RWPE2 (cell line): ENCODE measurements around the gene IFFO2.

Experiments
- ATAC-seq: fragments of 200-7000 bp; cut with Tn5 transposase; 3 replicates; pipeline ENCODE4 v1.9.1; 2021; ENCODE audit warnings: low read depth
- DNase-seq: peaks from one replicate; pipeline ENCODE4 v3.0.0-alpha.2; 2020; ENCODE audit warnings: low spot score
- H3K27ac ChIP-seq: fragments of 450-650 bp; 2 replicates; pipeline ENCODE4 v1.5.1; 2017; ENCODE audit warnings: mild to moderate bottlenecking; ENCODE audit not compliant: poor library complexity, severe bottlenecking
- H3K27me3 ChIP-seq: fragments of 250-450 bp; sonication (Bioruptor Pico); 2 replicates; pipeline ENCODE4 v1.5.1; 2021; ENCODE audit warnings: mild to moderate bottlenecking, moderate library complexity; ENCODE audit not compliant: insufficient read depth, poor library complexity, severe bottlenecking
- H3K36me3 ChIP-seq: fragments of 250-450 bp; sonication (Bioruptor Pico); 2 replicates; pipeline ENCODE4 v1.5.1; 2020; ENCODE audit warnings: low read depth, mild to moderate bottlenecking, moderate library complexity
- H3K4me1 ChIP-seq: fragments of 250-450 bp; sonication (Bioruptor Pico); 2 replicates; pipeline ENCODE4 v1.5.1; 2021; ENCODE audit warnings: mild to moderate bottlenecking, moderate library complexity; ENCODE audit not compliant: insufficient read depth, poor library complexity, severe bottlenecking
- H3K4me3 ChIP-seq: fragments of 250-450 bp; sonication (Bioruptor Pico); 2 replicates; pipeline ENCODE4 v1.5.1; 2021; ENCODE audit warnings: mild to moderate bottlenecking, moderate library complexity; ENCODE audit not compliant: severe bottlenecking
- H3K9me3 ChIP-seq: fragments of 250-450 bp; sonication (Bioruptor Pico); 2 replicates; pipeline ENCODE4 v1.5.1; 2021; ENCODE audit warnings: mild to moderate bottlenecking, moderate library complexity; ENCODE audit not compliant: severe bottlenecking
- TF ChIP-seq, protein P1 (sequence below): fragments of 450-650 bp; IDR thresholded peaks from one replicate; pipeline ENCODE4 v1.5.1; 2017; ENCODE audit warnings: mild to moderate bottlenecking, moderate library complexity; ENCODE audit not compliant: poor library complexity, severe bottlenecking

The IFFO2 gene

DNA sequence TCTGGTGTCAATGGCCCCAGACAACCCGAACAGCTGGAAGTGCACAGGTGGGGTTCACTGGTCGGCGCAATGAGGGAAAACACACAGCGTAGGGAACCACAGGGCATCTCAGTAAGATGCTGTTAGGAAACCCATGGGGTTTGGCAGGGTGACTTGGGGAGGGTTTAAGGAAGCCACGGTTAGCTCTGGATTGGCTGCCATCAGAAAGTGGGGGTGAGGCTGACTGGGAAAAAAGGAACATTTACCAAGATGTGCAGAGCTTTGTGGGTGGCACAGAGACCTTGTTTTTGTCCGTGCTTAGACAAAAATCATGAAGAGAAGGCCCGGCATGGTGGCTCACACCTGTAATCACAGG is 65.1 kb downstream of the IFFO2 start:
- no peaks in the 10 kb centered on the region for H3K9me3 ChIP-seq
- peaks cover 5% of the 10 kb centered on the region for H3K4me1 ChIP-seq
- ATAC-seq, result no peak
- DNase-seq, result no peak
- H3K27me3 ChIP-seq, result no peaks in the 10 kb centered on the region
- no peak overlapping the region for H3K27ac ChIP-seq
- no peaks in the 10 kb centered on the region for H3K36me3 ChIP-seq
- H3K4me3 ChIP-seq, result no peak overlapping the region
- TF ChIP-seq, protein P1, sequence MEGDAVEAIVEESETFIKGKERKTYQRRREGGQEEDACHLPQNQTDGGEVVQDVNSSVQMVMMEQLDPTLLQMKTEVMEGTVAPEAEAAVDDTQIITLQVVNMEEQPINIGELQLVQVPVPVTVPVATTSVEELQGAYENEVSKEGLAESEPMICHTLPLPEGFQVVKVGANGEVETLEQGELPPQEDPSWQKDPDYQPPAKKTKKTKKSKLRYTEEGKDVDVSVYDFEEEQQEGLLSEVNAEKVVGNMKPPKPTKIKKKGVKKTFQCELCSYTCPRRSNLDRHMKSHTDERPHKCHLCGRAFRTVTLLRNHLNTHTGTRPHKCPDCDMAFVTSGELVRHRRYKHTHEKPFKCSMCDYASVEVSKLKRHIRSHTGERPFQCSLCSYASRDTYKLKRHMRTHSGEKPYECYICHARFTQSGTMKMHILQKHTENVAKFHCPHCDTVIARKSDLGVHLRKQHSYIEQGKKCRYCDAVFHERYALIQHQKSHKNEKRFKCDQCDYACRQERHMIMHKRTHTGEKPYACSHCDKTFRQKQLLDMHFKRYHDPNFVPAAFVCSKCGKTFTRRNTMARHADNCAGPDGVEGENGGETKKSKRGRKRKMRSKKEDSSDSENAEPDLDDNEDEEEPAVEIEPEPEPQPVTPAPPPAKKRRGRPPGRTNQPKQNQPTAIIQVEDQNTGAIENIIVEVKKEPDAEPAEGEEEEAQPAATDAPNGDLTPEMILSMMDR, result no peak

DNA sequence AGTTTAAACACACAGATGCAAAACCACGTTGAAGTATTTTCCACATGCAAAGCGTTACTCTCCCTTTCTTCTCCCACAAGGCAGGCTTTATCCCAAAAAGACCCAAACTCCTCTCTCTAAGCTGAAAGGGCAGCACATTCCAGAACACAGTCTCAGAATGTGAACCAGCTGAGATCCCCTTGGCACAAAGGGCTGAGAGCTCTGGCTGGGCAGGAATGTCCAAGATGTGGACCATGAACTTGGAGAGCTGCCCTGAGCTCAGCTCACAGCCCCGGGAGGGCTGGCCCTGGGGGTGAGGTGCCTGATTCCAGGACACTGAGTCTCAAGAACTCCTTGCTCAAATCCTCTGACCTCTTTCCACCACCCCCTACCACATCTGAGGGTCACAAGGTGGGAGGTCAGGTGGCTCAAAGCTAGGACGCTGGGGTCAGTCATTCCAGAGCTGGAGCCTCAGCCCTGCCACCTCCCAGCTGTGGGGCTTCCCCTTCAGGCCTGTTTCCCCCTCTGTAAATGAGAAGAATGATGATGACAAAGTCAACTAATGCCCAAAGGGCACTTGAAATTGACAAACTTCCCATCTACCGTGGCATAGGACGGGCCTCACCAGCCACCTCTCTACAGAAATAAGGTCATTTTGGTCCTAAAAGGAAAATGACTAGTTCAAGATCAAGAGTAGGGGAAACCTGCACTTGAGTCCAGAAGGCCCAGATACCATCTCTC is 65.6 kb downstream of the IFFO2 start:
- no peak for DNase-seq
- Histone ChIP-seq H3K27me3 (no peaks in the 10 kb centered on the region), H3K27ac (no peak overlapping the region), H3K4me3 (no peak overlapping the region), H3K4me1 (peaks cover 10% of the 10 kb centered on the region), H3K9me3 (no peaks in the 10 kb centered on the region), H3K36me3 (no peaks in the 10 kb centered on the region)
- no peak for ATAC-seq
- TF ChIP-seq, protein P1, result no peak

DNA sequence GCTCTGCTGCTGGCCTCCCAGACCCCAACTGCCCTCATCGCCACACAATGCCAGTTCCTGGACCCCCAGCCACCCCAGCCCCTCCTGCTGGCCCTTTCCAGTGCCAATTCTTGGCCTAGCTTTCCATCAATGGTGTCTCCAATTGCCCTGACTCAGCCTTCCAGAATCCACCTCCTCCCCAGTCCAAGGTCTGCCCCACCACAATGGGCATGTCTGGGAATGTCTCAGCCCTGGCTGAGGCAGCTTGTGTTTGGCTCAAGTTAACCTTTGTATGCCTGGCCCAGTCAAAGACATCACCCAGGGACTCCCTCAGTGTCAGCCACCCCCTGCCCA is 70.5 kb downstream of the IFFO2 start:
- Histone ChIP-seq H3K27ac (peak overlapping the region; percentile 59), H3K27me3 (no peaks in the 10 kb centered on the region), H3K4me3 (no peak overlapping the region), H3K9me3 (no peaks in the 10 kb centered on the region), H3K4me1 (peaks cover 11% of the 10 kb centered on the region), H3K36me3 (peaks cover 5% of the 10 kb centered on the region)
- DNase-seq (no peak), ATAC-seq (peak; percentile 90)
- TF ChIP-seq, protein P1, result no peak

DNA sequence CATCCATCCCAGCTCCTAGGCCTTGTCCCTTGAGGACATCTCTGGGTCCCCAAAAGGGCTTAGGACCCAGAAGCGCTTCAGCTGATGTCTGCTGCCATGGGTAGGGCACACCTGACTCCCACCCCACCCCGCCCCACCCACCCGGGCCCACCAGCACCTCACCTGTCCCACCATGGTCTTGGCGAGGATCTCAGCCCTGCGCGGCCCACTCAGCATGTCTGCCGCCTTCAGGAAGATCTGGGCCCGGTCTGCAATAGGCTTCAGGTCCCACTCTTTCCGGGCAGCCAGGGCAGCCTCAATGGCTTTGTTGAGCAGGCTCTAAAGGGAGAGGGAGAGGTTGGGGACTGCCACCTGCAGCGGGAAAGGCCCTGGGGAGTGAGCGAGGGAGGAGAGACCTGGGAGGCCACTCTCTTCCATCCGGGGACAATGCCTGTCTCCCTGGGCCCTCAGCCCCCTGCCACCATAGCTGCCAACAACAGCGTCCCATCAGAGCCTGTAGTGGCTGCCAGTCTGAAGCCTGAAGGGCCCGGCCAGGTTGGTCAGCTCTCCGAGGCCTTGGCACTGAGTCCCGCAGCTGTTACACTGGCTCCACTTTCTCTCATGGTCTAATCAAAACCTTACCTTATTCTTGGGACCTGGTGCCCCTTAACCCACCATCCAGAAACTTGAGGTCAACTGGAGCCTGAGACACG is 71.0 kb downstream of the IFFO2 start:
- ATAC-seq (no peak), DNase-seq (no peak)
- Histone ChIP-seq H3K36me3 (peaks cover 5% of the 10 kb centered on the region), H3K27ac (peak overlapping the region; percentile 59), H3K4me1 (peaks cover 11% of the 10 kb centered on the region), H3K9me3 (no peaks in the 10 kb centered on the region), H3K27me3 (no peaks in the 10 kb centered on the region), H3K4me3 (no peak overlapping the region)
- TF ChIP-seq, protein P1, result no peak

DNA sequence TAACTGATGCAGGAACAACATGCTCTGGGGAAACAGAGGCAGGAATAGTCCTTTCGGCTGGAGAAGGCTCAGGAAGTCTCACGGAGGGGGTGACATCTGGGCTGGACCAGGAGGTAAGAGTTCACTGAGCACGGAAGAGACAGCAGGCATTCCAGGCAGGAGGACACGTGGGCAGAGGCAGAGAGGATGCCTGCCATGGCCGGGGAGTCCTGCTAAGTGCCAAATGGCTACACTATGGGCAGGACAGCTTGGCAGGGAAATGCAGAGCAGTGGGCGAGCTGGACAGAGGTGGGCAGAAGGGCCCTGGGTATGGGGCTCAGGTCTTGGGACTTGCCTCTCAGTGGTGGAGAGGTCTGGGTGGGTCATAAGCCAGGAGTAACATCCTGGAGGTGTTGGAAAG is 71.7 kb downstream of the IFFO2 start:
- no peak overlapping the region for H3K27ac ChIP-seq
- no peaks in the 10 kb centered on the region for H3K9me3 ChIP-seq
- H3K4me3 ChIP-seq, result no peak overlapping the region
- H3K4me1 ChIP-seq, result peaks cover 11% of the 10 kb centered on the region
- ATAC-seq, result no peak
- H3K36me3 ChIP-seq, result peaks cover 5% of the 10 kb centered on the region
- H3K27me3 ChIP-seq, result no peaks in the 10 kb centered on the region
- TF ChIP-seq, protein P1, result no peak
- no peak for DNase-seq
